T-helper 2 cell treated with Interferon-gamma antibody and Interleukin-4, amounts not matched to agents 5 μg/mL and 100 μg/mL, for 36 hours (primary cell): ENCODE measurements around the gene C1orf122.

Experiments used
- DNase-seq: peaks from one replicate; pipeline ENCODE4 v3.0.0; 2021; ENCODE audit warnings: low spot score
- H3K27ac Mint-ChIP-seq: one replicate; pipeline ENCODE4 v1.8.0; 2021; ENCODE audit warnings: mild to moderate bottlenecking, mixed read lengths
- H3K27me3 Mint-ChIP-seq: one replicate; pipeline ENCODE4 v1.8.0; 2021; ENCODE audit warnings: low read depth, mixed read lengths
- H3K36me3 Mint-ChIP-seq: one replicate; pipeline ENCODE4 v1.8.0; 2021; ENCODE audit warnings: low read depth, mixed read lengths
- H3K4me1 Mint-ChIP-seq: one replicate; pipeline ENCODE4 v1.8.0; 2021; ENCODE audit warnings: low read depth, mixed read lengths
- H3K4me3 Mint-ChIP-seq: one replicate; pipeline ENCODE4 v1.8.0; 2022; ENCODE audit warnings: mild to moderate bottlenecking, moderate library complexity, mixed read lengths
- H3K9me3 Mint-ChIP-seq: one replicate; pipeline ENCODE4 v1.8.0; 2021; ENCODE audit warnings: mixed read lengths

The C1orf122 gene

GRCh38 chr1:37814252-37814651 lies 6.7 kb downstream of the C1orf122 start:
- H3K27ac Mint-ChIP-seq: no peak overlapping the region
- peaks cover 9% of the 10 kb centered on the region for H3K4me1 Mint-ChIP-seq
- H3K36me3 Mint-ChIP-seq: peaks cover 18% of the 10 kb centered on the region
- H3K27me3 Mint-ChIP-seq: no peaks in the 10 kb centered on the region
- H3K9me3 Mint-ChIP-seq: no peaks in the 10 kb centered on the region
- H3K4me3 Mint-ChIP-seq: no peak overlapping the region
- no peak for DNase-seq

- Mint-ChIP-seq H3K4me3 (no peak overlapping the region), H3K27ac (no peak overlapping the region), H3K9me3 (no peaks in the 10 kb centered on the region), H3K27me3 (no peaks in the 10 kb centered on the region), H3K36me3 (peaks cover 34% of the 10 kb centered on the region), H3K4me1 (no peaks in the 10 kb centered on the region)
- no peak for DNase-seq
Measured at GRCh38 chr1:37817481-37817880, 9.9 kb downstream of the C1orf122 start.

GRCh38 chr1:37821481-37821880 lies 13.9 kb downstream of the C1orf122 start:
- Mint-ChIP-seq H3K27me3 (no peaks in the 10 kb centered on the region), H3K36me3 (peaks cover 38% of the 10 kb centered on the region), H3K9me3 (no peaks in the 10 kb centered on the region), H3K4me1 (peaks cover 6% of the 10 kb centered on the region), H3K4me3 (no peak overlapping the region), H3K27ac (no peak overlapping the region)
- no peak for DNase-seq

- Mint-ChIP-seq H3K4me3 (no peak overlapping the region), H3K27ac (no peak overlapping the region), H3K4me1 (peaks cover 6% of the 10 kb centered on the region), H3K27me3 (no peaks in the 10 kb centered on the region), H3K36me3 (peaks cover 32% of the 10 kb centered on the region), H3K9me3 (no peaks in the 10 kb centered on the region)
- DNase-seq: no peak
Measured at GRCh38 chr1:37822906-37823815, 15.6 kb downstream of the C1orf122 start.

- peaks cover 6% of the 10 kb centered on the region for H3K4me1 Mint-ChIP-seq
- H3K27ac Mint-ChIP-seq: no peak overlapping the region
- no peaks in the 10 kb centered on the region for H3K27me3 Mint-ChIP-seq
- H3K9me3 Mint-ChIP-seq: no peaks in the 10 kb centered on the region
- no peak for DNase-seq
- H3K4me3 Mint-ChIP-seq: no peak overlapping the region
- peaks cover 37% of the 10 kb centered on the region for H3K36me3 Mint-ChIP-seq
Measured at GRCh38 chr1:37824001-37824400, 16.4 kb downstream of the C1orf122 start.

GRCh38 chr1:37825506-37825905 lies 17.9 kb downstream of the C1orf122 start:
- H3K36me3 Mint-ChIP-seq: peaks cover 34% of the 10 kb centered on the region
- peaks cover 6% of the 10 kb centered on the region for H3K4me1 Mint-ChIP-seq
- no peak overlapping the region for H3K4me3 Mint-ChIP-seq
- H3K27me3 Mint-ChIP-seq: no peaks in the 10 kb centered on the region
- DNase-seq: no peak
- H3K9me3 Mint-ChIP-seq: no peaks in the 10 kb centered on the region
- H3K27ac Mint-ChIP-seq: no peak overlapping the region

- no peak overlapping the region for H3K4me3 Mint-ChIP-seq
- no peak for DNase-seq
- peaks cover 30% of the 10 kb centered on the region for H3K36me3 Mint-ChIP-seq
- peaks cover 6% of the 10 kb centered on the region for H3K4me1 Mint-ChIP-seq
- no peaks in the 10 kb centered on the region for H3K9me3 Mint-ChIP-seq
- H3K27me3 Mint-ChIP-seq: no peaks in the 10 kb centered on the region
- H3K27ac Mint-ChIP-seq: no peak overlapping the region
Measured at GRCh38 chr1:37828410-37829074, 21.0 kb downstream of the C1orf122 start.

- Mint-ChIP-seq H3K4me1 (no peaks in the 10 kb centered on the region), H3K4me3 (no peak overlapping the region), H3K9me3 (no peaks in the 10 kb centered on the region), H3K27me3 (no peaks in the 10 kb centered on the region), H3K36me3 (peaks cover 44% of the 10 kb centered on the region), H3K27ac (no peak overlapping the region)
- no peak for DNase-seq
Measured at GRCh38 chr1:37831109-37831508, 23.5 kb downstream of the C1orf122 start.

- peaks cover 47% of the 10 kb centered on the region for H3K36me3 Mint-ChIP-seq
- no peak overlapping the region for H3K27ac Mint-ChIP-seq
- no peak overlapping the region for H3K4me3 Mint-ChIP-seq
- no peaks in the 10 kb centered on the region for H3K27me3 Mint-ChIP-seq
- no peaks in the 10 kb centered on the region for H3K4me1 Mint-ChIP-seq
- DNase-seq: no peak
- H3K9me3 Mint-ChIP-seq: no peaks in the 10 kb centered on the region
Measured at GRCh38 chr1:37831809-37832208, 24.2 kb downstream of the C1orf122 start.

- Mint-ChIP-seq H3K9me3 (no peaks in the 10 kb centered on the region), H3K27me3 (no peaks in the 10 kb centered on the region), H3K4me1 (peaks cover 4% of the 10 kb centered on the region), H3K36me3 (peaks cover 49% of the 10 kb centered on the region), H3K27ac (no peak overlapping the region), H3K4me3 (no peak overlapping the region)
- DNase-seq: no peak
Measured at GRCh38 chr1:37836788-37837187, 29.2 kb downstream of the C1orf122 start.

GRCh38 chr1:37839676-37840075 lies 32.1 kb downstream of the C1orf122 start:
- H3K4me1 Mint-ChIP-seq: peaks cover 9% of the 10 kb centered on the region
- H3K4me3 Mint-ChIP-seq: no peak overlapping the region
- H3K27me3 Mint-ChIP-seq: no peaks in the 10 kb centered on the region
- peaks cover 42% of the 10 kb centered on the region for H3K36me3 Mint-ChIP-seq
- no peaks in the 10 kb centered on the region for H3K9me3 Mint-ChIP-seq
- H3K27ac Mint-ChIP-seq: no peak overlapping the region
- DNase-seq: no peak

GRCh38 chr1:37840711-37841110 lies 33.1 kb downstream of the C1orf122 start:
- H3K36me3 Mint-ChIP-seq: peaks cover 35% of the 10 kb centered on the region
- H3K27me3 Mint-ChIP-seq: no peaks in the 10 kb centered on the region
- peaks cover 13% of the 10 kb centered on the region for H3K4me1 Mint-ChIP-seq
- DNase-seq: no peak
- H3K9me3 Mint-ChIP-seq: no peaks in the 10 kb centered on the region
- H3K4me3 Mint-ChIP-seq: no peak overlapping the region
- H3K27ac Mint-ChIP-seq: no peak overlapping the region

- Mint-ChIP-seq H3K36me3 (peaks cover 29% of the 10 kb centered on the region), H3K27me3 (no peaks in the 10 kb centered on the region), H3K27ac (no peak overlapping the region), H3K4me3 (no peak overlapping the region), H3K4me1 (peaks cover 17% of the 10 kb centered on the region), H3K9me3 (no peaks in the 10 kb centered on the region)
- no peak for DNase-seq
Measured at GRCh38 chr1:37841652-37842051, 34.1 kb downstream of the C1orf122 start.

GRCh38 chr1:37844536-37844935 lies 36.9 kb downstream of the C1orf122 start:
- Mint-ChIP-seq H3K4me3 (no peak overlapping the region), H3K27me3 (no peaks in the 10 kb centered on the region), H3K9me3 (no peaks in the 10 kb centered on the region), H3K4me1 (peaks cover 23% of the 10 kb centered on the region), H3K27ac (no peak overlapping the region), H3K36me3 (peaks cover 19% of the 10 kb centered on the region)
- DNase-seq: no peak
